Measurements from ENCODE around the gene PIAS1.

The PIAS1 gene

DNA sequence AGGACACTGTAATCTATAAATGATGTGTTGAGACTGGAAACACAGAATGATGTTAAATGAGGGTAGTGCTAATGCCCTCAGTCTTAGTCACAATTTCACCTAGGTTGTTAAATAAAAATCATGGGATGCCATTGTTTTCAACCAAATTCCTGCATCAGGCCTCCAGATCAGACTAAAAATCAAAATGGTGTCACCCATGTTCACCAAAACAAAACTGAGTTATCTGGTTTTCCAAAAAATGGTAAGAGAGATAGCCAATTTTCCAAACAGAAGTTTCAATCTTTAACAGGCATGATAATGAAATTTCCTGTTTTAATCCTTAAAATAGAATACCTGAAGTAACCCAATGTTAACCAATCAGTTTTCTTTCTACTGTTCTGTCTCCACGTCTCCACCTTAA lies 2.2 kb upstream of the PIAS1 start:
- TF ChIP-seq CEBPB (IDR thresholded peaks at IDR 0.05) = no peak
- no peak for TF ChIP-seq YY1 (IDR thresholded peaks at IDR 0.05; ENCODE audit: low read depth)
- TF ChIP-seq, protein P1, sequence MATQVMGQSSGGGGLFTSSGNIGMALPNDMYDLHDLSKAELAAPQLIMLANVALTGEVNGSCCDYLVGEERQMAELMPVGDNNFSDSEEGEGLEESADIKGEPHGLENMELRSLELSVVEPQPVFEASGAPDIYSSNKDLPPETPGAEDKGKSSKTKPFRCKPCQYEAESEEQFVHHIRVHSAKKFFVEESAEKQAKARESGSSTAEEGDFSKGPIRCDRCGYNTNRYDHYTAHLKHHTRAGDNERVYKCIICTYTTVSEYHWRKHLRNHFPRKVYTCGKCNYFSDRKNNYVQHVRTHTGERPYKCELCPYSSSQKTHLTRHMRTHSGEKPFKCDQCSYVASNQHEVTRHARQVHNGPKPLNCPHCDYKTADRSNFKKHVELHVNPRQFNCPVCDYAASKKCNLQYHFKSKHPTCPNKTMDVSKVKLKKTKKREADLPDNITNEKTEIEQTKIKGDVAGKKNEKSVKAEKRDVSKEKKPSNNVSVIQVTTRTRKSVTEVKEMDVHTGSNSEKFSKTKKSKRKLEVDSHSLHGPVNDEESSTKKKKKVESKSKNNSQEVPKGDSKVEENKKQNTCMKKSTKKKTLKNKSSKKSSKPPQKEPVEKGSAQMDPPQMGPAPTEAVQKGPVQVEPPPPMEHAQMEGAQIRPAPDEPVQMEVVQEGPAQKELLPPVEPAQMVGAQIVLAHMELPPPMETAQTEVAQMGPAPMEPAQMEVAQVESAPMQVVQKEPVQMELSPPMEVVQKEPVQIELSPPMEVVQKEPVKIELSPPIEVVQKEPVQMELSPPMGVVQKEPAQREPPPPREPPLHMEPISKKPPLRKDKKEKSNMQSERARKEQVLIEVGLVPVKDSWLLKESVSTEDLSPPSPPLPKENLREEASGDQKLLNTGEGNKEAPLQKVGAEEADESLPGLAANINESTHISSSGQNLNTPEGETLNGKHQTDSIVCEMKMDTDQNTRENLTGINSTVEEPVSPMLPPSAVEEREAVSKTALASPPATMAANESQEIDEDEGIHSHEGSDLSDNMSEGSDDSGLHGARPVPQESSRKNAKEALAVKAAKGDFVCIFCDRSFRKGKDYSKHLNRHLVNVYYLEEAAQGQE (IDR thresholded peaks at IDR 0.05; ENCODE audit: low read depth) = no peak

DNA sequence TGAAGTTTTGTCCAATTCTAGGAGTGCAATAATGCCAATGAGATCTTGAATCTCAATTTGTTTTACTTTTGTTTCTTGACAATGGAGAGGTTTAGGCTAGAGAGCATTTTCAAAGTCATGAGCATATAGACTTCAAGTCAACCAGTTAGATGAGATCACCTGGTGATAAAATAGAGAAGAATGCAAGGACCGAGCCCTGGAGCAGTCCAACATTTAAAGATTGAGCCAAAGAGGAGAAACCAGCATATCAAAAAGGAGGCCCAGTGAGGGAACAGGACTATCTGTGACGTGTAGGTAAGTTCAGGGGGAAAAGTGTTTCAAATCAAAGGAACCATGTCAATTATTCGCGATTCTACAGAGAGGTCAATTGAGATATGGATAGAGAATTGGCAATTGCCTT lies 1.7 kb upstream of the PIAS1 start:
- TF ChIP-seq TAF1 (IDR thresholded peaks at IDR 0.05; ENCODE audit: low read depth) = no peak
- no peak for TF ChIP-seq TCF12 (IDR thresholded peaks at IDR 0.05; ENCODE audit: low read depth)
- no peak for TF ChIP-seq YY1 (IDR thresholded peaks at IDR 0.05; ENCODE audit: low read depth)
- TF ChIP-seq CEBPB (IDR thresholded peaks at IDR 0.05) = no peak

DNA sequence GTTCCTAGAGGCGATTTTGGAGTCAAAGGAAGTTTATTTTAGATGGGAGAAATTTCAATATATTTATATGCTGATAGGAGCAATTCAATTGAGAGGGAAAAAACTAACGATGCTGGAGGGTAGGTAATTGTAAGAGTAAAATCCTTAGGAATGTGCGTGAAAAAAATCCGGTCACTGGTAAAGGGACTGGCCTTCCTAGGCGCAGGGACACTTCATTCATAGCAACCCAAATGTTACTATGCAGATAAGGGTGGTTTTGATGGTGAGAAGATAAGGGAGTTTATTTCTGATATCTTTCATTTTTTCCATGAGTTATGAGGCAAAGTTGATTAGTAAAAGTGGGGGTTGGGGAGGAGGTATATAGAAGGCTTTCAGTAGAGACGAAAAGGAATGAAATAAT lies 1.1 kb upstream of the PIAS1 start:
- TF ChIP-seq FOXM1 (IDR thresholded peaks at IDR 0.05; ENCODE audit: borderline replicate concordance, low read depth) (no peak), RAD21 (IDR thresholded peaks at IDR 0.05; ENCODE audit: low read depth) (no peak)

DNA sequence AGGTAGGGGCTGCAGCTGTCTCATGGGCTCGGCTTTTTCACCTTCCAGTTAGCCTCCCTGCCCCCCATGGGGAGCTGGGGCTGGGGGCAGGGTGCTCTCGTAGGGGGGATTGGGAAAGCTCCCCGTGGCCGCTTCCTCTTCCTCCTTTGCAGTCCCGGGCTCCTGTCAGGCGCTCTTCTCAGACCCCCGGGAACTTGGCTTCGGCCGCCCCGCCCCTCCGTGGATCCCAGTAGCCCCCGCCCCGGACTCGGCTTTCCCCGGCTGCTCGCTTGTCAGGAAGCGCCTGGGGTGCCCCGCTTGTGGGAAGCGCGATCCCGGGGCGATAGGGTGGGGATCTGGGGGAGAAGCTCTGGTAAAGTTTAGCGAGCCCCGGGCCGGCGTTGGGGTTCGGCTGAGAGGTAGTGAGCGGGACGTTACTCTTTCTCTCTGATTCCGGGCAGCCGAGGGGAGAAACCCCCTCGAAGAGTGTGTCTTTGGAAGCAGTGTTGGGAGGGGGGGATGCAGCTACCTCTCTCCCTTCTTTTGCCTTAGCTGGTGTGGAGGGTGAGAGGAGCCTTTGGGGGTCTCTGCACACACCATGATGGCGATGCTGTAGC lies 611 bp downstream of the PIAS1 start:
- 0 out of 2 replicates have a peak, but pooled peaks have one; percentile 6 for TF ChIP-seq TAF1 (IDR thresholded peaks at IDR 0.05; ENCODE audit: low read depth)
- TF ChIP-seq CREB1 (IDR thresholded peaks at IDR 0.05; ENCODE audit: low read depth) = no peak
- peak; percentile 72 for TF ChIP-seq ZBTB7A (IDR thresholded peaks at IDR 0.05; ENCODE audit: low read depth)
- TF ChIP-seq CEBPB (IDR thresholded peaks at IDR 0.05) = no peak

DNA sequence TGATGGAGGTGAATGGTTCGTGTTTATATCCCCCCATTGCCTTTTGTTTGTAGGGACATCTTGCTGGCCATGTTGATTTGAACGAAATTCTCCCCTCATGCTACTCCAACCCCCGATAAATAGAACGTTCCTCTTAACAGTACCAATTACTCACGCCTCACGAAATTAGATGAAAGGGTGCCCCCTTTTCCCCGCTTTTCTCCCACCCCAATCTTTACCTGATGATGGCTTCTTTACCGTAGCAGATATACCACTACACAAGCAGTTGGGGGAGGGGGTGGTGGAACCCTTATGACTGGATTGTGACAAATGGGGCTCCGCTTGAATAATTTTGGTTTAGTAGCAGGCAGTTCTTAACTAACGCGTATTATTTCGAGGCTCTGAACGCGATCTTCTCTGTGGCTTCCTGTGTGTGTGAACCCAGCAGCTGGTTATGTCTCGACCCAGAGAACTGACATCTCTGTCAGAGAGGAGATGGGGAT lies 1.1 kb downstream of the PIAS1 start:
- TF ChIP-seq RAD21 (IDR thresholded peaks at IDR 0.05; ENCODE audit: low read depth) (no peak), NFIC (IDR thresholded peaks at IDR 0.05) (no peak), TEAD4 (IDR thresholded peaks at IDR 0.05) (no peak), ZBTB7A (IDR thresholded peaks at IDR 0.05; ENCODE audit: low read depth) (no peak), TCF12 (IDR thresholded peaks at IDR 0.05; ENCODE audit: low read depth) (no peak), YY1 (IDR thresholded peaks at IDR 0.05; ENCODE audit: low read depth) (no peak), FOXM1 (IDR thresholded peaks at IDR 0.05; ENCODE audit: borderline replicate concordance, low read depth) (no peak), CREB1 (IDR thresholded peaks at IDR 0.05; ENCODE audit: low read depth) (no peak), EP300 (IDR thresholded peaks at IDR 0.05; ENCODE audit: borderline replicate concordance) (no peak)
- TF ChIP-seq, protein P2, sequence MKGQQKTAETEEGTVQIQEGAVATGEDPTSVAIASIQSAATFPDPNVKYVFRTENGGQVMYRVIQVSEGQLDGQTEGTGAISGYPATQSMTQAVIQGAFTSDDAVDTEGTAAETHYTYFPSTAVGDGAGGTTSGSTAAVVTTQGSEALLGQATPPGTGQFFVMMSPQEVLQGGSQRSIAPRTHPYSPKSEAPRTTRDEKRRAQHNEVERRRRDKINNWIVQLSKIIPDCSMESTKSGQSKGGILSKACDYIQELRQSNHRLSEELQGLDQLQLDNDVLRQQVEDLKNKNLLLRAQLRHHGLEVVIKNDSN (IDR thresholded peaks at IDR 0.05) = no peak
- TF ChIP-seq, protein P1 (IDR thresholded peaks at IDR 0.05; ENCODE audit: low read depth) = no peak
- TF ChIP-seq, protein P3, sequence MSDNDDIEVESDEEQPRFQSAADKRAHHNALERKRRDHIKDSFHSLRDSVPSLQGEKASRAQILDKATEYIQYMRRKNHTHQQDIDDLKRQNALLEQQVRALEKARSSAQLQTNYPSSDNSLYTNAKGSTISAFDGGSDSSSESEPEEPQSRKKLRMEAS (IDR thresholded peaks at IDR 0.05) = no peak

DNA sequence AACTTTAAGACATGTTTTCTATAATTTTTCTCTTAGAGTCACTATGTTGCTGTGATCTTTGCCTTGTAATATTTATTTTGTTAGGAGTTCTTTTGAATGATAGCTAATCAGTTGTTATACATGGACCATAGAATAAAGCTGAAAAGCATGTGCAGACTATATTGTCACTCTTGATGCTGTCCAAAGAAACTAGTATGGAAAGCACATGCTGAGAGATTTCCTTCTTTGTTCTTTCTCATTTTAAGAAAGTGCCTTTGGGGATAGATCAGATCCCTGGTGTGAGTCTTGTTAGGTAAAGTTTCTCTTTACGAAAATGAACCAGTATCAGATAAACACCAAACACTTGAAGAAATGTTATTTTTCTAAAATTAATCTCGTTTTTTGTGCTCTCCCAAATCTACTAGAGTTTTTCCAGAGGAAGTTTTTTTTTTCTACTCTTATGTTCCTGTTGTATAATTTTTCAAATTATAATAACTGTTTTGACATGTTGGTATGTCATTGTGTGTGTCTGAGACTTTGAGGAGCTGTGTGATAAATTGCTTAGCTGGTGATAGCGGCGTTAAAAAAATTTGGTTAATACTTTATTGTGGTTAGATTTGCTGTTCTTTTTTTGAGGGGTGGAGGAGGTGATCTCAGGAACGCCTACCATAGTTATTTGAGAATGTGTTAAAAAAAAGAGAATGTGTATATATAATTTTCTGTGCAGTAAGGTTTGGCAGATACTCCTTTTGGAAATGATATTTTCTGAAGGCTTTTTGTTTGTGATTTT lies 2.2 kb downstream of the PIAS1 start:
- TF ChIP-seq CREB1 (IDR thresholded peaks at IDR 0.05; ENCODE audit: low read depth) (no peak), EP300 (IDR thresholded peaks at IDR 0.05; ENCODE audit: borderline replicate concordance) (no peak), YY1 (IDR thresholded peaks at IDR 0.05; ENCODE audit: low read depth) (no peak), RAD21 (IDR thresholded peaks at IDR 0.05; ENCODE audit: low read depth) (no peak)
- TF ChIP-seq, protein P3 (IDR thresholded peaks at IDR 0.05) = no peak

DNA sequence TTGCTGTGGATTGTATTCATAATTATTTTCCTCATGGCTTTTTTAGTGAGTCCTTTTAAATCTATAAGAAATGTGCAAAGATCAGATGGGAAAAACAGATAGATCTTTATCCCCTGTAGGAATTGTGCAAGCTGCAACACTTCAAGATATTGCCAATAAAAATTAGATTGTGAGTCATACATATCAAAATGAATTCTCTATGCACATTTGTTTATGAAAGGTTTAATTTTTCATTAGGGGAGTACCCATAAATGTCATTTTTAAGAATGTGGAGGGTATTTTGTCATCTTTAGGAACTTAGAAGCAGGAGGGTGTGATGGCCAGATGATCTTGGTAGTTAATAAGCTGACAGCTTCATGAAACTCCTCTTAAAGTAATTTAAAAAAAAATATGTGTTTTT lies 2.9 kb downstream of the PIAS1 start:
- TF ChIP-seq EGR1 (IDR thresholded peaks at IDR 0.05) (no peak), CREB1 (IDR thresholded peaks at IDR 0.05; ENCODE audit: low read depth) (no peak), FOXM1 (IDR thresholded peaks at IDR 0.05; ENCODE audit: borderline replicate concordance, low read depth) (no peak), TCF12 (IDR thresholded peaks at IDR 0.05; ENCODE audit: low read depth) (no peak), RAD21 (IDR thresholded peaks at IDR 0.05; ENCODE audit: low read depth) (no peak), ZBTB7A (IDR thresholded peaks at IDR 0.05; ENCODE audit: low read depth) (no peak), NFIC (IDR thresholded peaks at IDR 0.05) (no peak), TAF1 (IDR thresholded peaks at IDR 0.05; ENCODE audit: low read depth) (no peak), EP300 (IDR thresholded peaks at IDR 0.05; ENCODE audit: borderline replicate concordance) (no peak), TEAD4 (IDR thresholded peaks at IDR 0.05) (no peak), YY1 (IDR thresholded peaks at IDR 0.05; ENCODE audit: low read depth) (no peak), CEBPB (IDR thresholded peaks at IDR 0.05) (no peak)
- TF ChIP-seq, protein P3 (IDR thresholded peaks at IDR 0.05) = no peak
- TF ChIP-seq, protein P1 (IDR thresholded peaks at IDR 0.05; ENCODE audit: low read depth) = no peak
- TF ChIP-seq, protein P2 (IDR thresholded peaks at IDR 0.05) = no peak
